Hippocampal formation (tissue), 2 donors: ENCODE data around the gene HRH1.
"Not testable (repeated sequence)": the region's sequence is repeated elsewhere in the genome, so short reads cannot be mapped to it uniquely, and the experiment has no call there.

Experiments
- DNase-seq, 2 donors: peaks; one replicate each; lab custom pipeline; 2025; lab: John Stamatoyannopoulos, UW

Gene HRH1

GRCh38 chr3:11172096-11172690 lies 17.9 kb downstream of the HRH1 start:
- no peak for DNase-seq

- DNase-seq: no peak
Observed at GRCh38 chr3:11173828-11174465, 19.7 kb downstream of the HRH1 start.

GRCh38 chr3:11178421-11178820 lies 24.1 kb downstream of the HRH1 start:
- DNase-seq: no peak

- DNase-seq: not testable (repeated sequence)
Observed at GRCh38 chr3:11184328-11184969, 30.2 kb downstream of the HRH1 start.

GRCh38 chr3:11185144-11185543 lies 30.9 kb downstream of the HRH1 start:
- DNase-seq: no peak

- DNase-seq: no peak
Observed at GRCh38 chr3:11185564-11186317, 31.4 kb downstream of the HRH1 start.

GRCh38 chr3:11186318-11186692 lies 32.0 kb downstream of the HRH1 start:
- DNase-seq: no peak

- no peak for DNase-seq
Observed at GRCh38 chr3:11186771-11187191, 32.5 kb downstream of the HRH1 start.

GRCh38 chr3:11187681-11188080 lies 33.4 kb downstream of the HRH1 start:
- DNase-seq: no peak

- no peak for DNase-seq
Observed at GRCh38 chr3:11188231-11188630, 33.9 kb downstream of the HRH1 start.

- DNase-seq: no peak
Observed at GRCh38 chr3:11195201-11195600, 40.9 kb downstream of the HRH1 start.

- DNase-seq: no peak
Observed at GRCh38 chr3:11195721-11196332, 41.5 kb downstream of the HRH1 start.

- DNase-seq: no peak
Observed at GRCh38 chr3:11197484-11197883, 43.2 kb downstream of the HRH1 start.

- DNase-seq: no peak
Observed at GRCh38 chr3:11198070-11198469, 43.8 kb downstream of the HRH1 start.

GRCh38 chr3:11198495-11198894 lies 44.2 kb downstream of the HRH1 start:
- no peak for DNase-seq

GRCh38 chr3:11199902-11200845 lies 45.9 kb downstream of the HRH1 start:
- DNase-seq: no peak

- DNase-seq: no peak
Observed at GRCh38 chr3:11201251-11202019, 47.1 kb downstream of the HRH1 start.

- no peak for DNase-seq
Observed at GRCh38 chr3:11203961-11204360, 49.7 kb downstream of the HRH1 start.

GRCh38 chr3:11204697-11205348 lies 50.5 kb downstream of the HRH1 start:
- DNase-seq: no peak

- DNase-seq: not testable (repeated sequence)
Observed at GRCh38 chr3:11205881-11206280, 51.6 kb downstream of the HRH1 start.
